NCI-H510A (cell line): Measurements from ENCODE around the gene TBX20.
"Not testable (repeated sequence)": the region's sequence is repeated elsewhere in the genome, so short reads cannot be mapped to it uniquely, and the experiment has no call there.

ENCODE experiments used
- DNase-seq: peaks from one replicate; lab custom pipeline; 2025; lab: John Stamatoyannopoulos, UW

The TBX20 gene

DNA sequence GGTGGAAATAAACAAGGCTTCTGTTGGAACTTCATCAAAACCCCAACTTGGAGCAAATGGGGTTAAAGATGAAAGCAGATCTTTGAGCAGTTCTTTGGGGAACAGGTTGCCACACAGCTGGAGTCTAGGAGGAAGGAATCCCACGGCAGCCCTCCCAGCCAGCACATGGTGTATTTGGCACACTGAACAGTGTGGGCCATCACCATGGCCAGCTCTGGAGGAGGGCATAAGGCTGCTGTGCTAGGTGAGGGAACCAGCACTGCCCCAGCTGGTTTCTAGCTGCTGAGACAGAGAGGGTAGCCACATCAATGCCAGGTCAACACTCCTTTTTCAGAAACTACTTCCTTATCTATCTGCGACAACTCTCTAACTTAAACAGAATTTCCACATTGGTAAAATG lies 33.7 kb downstream of the TBX20 start:
- DNase-seq, result not testable (repeated sequence)

DNA sequence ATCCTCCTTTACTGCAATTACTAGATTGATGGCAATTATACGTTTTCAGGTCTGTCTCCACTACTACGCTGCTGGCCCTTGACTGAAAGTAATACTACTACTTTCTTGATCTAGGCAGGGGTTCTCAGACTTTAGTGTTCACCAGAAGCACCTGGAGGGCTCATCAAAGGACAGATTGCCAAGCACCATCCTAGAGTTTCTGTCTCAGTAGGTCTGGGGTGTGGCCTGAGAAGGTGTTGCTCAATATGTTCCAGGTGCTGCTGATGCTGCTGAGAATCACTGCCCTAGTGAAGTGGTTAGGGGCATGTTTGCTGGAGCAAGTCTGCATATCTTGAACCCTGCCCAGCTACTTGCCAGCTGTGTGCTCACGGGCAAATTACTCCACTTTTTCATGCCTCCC lies 37.9 kb downstream of the TBX20 start:
- DNase-seq, result not testable (repeated sequence)

DNA sequence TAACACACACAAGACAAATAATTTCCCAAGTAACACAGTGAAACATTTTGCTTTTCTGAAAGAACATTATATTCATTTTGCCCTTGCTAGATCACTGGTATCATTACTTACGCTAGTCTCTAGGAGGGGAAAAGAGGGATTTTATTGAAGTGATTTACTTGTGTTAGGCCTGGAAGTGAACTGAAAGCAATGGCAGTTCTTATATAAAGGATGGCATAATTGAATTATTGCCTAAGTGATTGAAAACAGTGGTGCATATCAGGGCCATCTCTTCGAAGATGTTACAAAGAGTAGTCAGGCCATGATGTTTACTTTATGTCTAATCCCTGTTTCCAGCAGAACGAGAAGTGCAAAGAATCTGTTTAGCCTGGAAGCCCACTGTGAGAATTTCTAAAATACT lies 38.8 kb downstream of the TBX20 start:
- not testable (repeated sequence) for DNase-seq

DNA sequence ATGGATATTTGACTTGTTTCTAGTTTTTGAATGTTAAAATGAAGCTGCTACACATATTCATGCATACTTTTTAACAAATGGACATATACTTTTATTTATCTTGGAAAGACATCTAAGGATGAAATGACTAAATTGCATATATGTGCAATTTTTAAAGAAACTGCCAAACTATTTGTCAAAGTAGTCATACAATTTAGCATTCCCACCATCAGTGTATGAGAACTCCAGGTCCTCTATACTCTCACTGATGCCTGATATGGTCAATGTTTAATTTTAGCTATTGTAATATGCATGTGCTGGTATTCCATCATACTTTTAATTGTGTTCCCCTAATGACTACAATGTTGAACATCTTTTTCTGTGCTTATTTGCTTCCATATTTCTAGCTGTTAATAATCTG lies 47.0 kb downstream of the TBX20 start:
- DNase-seq, result not testable (repeated sequence)

DNA sequence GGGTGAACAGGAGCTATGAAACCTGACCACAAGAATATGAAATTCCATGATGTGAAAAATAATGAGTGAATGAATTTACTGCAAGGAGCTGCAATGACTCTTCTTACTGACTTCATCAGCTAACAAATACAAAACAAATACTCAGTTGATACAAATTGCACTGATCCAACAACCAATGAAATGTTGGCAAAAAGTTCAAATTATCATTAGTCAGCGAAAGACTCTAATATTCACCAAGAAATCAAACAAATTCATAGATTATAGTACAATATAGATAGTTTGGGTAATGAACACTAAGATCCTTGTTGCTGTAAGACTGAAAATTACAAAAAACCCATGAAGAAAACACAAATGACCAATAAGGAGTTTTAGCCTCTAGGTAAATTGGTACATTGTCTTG lies 49.0 kb downstream of the TBX20 start:
- DNase-seq, result not testable (repeated sequence)

DNA sequence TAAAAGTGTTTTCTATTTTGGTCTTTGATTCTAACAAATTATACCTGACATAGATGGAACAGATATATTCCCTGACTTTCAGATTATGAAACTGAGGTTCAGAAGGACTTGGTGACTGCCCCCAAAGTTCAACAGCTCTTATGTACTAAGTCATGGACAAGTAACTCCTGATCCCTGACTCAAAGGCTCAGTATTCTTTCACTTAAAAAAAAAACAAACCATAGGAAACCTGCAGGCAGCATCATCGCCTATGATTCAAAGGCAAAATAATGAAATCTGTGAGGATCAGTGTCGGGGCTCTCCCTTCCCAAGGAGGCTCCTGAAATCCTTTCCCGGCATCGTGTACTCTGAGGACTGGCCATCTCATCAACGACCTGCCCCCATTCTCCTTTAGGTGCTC lies 49.9 kb downstream of the TBX20 start:
- DNase-seq, result not testable (repeated sequence)

DNA sequence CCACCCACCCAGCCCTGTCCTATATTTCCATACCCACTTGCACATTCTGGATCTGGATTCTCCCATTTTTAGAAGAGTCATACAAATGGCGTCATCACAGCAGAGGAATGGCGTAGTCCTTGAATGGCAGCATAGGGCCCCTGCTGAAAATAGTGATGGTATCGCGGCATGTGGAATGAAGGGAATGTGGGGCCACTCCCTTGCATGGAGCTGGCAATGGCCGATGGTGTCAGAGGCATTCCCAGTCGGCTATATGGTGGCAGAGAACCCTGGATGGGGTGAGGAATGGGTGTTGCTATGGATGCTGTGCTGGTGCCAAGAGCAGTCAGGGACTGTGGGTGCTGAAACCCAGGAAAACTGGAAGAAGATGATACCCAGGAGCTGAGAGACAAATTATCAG lies 51.5 kb downstream of the TBX20 start:
- not testable (repeated sequence) for DNase-seq

DNA sequence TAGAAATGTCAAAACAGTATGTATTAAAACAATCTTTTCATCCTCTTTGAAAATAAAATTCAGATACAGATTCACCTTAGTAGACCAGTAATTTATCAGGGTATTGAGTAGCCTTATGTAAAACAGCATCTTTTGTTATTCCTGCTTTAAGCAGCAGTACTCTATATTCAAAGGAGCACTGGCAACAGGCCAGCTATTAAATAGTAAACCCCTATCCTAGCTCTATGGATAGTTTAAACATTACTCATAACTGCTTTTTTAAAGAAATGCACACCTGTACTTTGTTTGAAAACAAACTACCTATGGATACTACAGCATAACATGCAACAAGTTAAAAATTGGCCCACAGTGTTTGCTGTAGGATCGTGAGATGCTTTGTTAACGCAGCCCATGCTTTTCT lies 53.7 kb downstream of the TBX20 start:
- not testable (repeated sequence) for DNase-seq

DNA sequence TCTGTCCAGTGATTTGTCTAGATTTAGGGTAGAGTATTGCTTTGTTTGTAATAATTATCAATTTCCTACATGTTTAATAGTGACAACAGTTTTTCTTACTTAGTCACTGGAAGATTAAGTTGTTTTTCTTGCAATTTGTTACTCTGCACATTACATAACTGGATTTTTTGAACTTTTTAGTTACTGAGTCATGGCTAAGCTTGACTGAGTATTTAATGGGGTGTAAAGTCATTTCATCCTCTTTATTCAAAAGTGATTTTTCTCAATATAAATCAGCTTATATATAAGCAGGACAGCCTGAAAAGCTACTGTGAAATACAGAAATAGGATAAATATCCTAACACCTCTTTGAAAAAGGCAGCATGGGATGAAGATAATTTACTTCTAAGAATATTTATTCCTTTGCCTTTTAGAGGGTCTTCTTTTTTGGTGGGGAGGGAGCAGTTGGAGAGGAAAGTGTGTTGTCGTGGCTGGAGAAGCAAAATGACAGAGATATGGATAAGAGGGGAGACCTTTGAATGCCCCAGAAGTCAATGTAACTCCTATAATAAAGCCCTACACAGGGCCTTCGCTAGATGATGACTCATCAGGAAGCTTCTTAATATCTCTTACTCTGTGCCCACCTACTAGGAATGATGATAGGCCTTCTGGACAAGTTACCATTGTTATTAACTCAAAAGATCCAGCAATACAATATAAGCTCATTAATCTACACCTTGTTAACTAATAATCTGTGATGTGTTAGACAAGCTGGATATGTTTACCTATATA lies 55.3 kb downstream of the TBX20 start:
- DNase-seq, result not testable (repeated sequence)

DNA sequence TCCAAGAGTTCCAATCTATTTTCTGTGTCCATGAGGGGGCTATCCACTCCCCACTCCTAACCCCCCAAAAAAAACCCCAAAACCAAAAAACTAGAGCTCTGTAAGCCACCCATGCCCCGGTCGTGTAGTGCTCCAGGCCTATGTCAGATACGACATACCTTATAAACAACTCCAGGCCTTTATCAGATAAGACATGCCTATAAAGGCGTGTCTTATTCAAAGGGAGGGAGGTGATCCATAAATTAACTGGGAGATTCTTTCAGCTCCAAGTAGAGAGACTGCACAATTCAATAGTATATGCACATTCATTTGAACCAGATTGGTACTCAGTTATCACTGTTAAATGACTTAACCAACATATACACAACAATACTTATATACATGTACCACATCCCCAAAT lies 62.3 kb downstream of the TBX20 start:
- not testable (repeated sequence) for DNase-seq

DNA sequence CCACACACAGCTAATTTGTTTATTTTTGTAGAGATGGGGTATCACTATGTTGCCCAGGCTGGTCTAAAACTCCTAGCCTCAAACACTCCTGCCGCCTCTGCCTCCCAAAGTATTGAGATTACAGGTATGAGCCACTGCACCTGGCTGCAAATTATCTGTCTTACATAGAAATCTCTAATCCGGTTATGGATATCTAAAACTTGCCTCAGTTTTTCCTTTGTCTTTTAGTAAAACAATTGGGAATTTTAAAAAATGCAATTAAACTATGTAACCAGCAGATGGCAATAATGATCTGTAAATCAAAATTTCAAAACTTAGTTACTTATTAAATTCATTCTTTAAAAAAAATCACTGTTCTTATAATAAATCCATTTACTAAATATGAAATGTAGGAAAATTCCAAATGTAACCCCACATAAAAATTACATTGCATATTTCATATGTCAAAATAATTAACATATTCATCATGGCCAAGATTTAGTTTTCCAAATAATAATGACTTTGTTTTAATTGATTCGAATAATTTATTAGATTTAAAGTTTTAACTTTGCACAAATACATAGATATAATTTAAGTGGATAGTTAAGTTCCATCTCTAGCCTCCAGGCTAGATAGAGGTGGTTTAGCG lies 63.6 kb downstream of the TBX20 start:
- DNase-seq, result not testable (repeated sequence)

DNA sequence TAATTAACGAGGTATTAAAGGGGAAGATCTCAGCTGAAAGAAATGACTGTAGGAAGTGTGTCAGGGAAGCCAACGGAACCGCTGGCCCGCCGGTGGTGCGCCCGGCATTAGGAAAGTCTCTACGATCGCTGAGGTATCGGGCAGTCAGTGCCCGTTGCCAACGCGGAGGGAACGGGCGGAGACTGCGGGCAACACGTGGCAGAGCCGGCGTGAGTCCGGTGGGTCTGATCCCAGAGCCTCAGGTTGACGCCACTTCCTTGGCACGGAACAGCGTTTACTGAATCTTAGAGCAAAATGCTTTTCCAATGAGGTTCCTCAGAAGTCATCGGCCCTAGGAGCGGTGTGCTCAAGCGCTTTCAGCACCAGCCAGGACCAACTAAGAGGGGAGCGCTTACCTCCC lies 67.1 kb downstream of the TBX20 start:
- peak; percentile 1 for DNase-seq

DNA sequence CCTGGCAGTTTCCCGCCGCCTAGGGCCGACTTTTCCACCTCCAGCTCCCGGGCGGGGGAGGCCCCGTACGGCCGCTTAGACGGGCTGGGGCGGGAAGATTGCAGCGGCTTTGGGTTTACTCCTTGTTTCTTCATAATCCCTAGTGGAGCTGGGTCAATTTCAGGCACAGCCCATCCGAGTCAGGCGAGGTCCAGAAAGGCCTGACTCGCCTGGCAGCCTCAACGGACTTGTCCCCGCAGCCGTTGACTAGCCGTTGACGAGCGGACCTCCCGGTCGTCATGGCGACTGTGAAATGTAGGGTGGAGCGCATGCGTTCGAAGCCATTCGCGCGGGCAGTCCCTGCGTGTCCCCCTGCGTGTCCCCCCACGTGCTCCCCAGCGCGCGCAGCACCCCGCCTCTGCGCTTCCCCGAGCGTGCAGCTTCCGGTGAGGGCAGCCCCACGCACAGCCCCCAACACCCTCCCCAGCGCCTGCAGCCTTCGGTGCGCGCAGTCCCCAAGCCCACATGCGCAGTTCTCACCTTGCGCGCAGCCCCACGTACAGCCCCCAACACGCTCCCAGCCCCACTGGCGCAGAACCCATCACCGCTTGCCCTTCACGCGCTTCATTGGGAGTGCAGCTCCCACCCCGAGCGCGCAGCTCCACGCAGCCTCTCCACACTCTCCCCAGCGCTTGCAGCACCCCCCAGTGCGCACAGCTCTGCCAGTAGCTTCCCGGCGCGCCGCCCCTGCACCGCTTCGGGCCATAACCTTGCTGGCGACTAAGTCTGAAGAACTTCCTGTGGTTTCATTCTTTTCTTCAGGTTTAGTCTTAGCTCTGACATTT lies 67.8 kb downstream of the TBX20 start:
- DNase-seq, result peak; percentile 29

DNA sequence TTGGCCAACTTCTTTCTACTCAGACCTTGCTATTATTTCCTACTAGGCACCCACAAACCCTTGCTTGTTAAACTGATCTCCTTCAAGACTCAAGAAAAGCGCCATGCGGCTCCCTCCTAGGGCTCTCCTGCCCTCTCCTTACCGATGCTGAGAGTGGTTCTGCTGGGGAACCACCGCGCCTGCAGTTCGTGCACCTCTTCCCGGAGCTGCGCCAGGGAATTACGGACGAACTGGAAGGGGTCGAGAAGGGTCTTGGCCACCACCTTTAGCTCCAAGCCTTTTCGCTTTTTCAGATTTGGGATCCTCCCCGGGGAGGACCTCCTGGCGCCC lies 68.4 kb downstream of the TBX20 start:
- not testable (repeated sequence) for DNase-seq

DNA sequence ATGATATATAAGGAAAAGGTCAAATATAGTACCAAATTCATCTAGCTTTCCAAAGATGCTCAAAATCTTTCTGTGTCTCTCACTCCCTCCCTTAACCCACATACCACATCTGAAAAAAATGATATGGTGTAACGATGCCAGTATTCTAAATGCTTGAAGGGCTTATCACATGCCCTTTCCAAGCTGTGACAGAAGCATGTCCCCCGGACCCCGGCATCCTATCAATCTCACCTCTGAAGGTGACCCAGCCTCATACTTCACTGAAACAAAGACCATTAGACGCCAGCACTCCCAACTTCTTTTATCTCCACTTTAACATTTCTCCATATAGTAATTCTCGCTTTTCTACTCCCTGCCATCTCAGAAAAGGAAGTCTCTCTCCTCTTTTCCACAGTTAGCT lies 68.9 kb downstream of the TBX20 start:
- DNase-seq, result not testable (repeated sequence)

DNA sequence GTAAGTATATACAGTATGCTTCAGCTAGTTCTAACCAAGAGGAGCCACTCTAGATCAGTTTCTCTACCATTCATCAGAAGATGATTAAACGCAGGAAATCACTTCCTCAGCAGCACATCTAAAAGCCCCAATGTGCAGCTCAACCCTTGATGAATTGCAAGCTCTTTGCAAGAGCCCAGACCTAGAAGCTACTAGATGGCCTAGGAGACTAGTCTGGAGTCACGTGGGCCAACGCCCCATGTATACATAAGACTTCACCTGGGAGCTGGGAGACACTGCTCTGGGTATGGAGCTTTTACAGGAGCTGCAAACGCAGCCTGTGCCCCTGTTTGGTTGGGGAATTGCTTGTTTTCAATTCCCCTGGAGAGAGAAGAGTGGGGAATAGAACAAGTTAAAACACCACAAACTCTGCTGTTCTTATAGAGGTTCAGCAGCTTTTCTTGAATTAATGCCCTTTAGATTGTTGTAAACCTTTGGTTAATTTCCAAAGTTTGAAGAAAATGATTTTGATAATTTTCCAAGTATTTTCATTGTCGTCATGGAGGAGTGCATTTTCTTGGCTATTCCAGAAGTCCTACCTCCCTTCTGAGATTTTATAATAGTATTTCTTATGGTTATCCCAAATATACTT lies 69.9 kb downstream of the TBX20 start:
- not testable (repeated sequence) for DNase-seq

DNA sequence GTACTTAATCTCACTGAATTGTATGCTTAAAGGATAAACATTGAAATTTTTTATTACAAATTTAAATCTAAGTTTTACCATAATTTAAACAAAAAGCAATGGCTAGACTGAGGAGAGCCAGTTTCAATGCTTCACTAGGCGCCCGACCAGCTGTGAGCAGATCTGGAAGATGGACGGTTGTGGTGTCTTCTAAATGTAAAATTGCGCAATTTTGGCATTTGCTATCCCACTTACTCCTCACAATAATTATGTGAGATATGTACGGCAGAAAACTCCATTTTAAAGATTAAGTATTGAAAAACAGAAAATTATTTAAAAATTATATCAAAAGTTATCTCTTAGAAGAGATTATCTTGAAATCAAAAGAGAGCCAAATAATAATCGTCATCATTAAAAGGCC lies 73.2 kb downstream of the TBX20 start:
- not testable (repeated sequence) for DNase-seq

DNA sequence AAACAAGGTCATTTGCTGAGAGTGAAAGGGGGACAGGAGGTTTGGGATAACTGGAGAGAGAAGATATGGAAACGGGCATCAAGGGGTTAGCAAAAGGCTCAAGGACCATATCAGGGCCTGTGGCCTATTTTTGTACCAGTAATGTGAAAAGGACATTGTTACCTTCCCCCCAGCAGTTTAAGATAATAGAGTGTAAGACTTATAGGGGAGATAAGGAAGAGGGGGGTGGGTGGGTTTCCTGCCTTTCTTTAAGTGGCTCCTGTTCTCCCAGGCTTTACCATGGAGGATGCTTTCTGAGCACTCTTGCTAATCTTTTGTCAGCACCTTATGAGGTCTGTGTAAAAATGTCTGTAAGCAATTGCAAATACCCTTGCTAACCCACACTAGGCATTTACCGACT lies 80.7 kb downstream of the TBX20 start:
- not testable (repeated sequence) for DNase-seq

DNA sequence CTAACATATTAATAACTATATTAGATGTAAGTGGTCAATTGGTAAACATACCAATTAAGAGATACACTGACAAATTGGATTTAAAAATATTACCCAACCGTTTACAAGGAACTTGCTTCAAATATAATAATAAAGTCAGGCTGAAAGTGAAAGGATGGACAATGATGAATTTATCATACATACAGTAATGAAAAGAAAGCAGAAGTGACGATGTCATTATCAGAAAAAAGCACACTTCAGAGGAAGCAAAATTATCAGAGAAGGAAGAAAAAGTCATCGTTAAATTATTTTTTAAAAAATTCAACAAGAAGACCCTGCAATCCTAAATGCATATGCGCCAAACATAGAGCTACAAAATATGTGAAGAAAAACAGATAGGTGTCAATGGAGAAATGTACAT lies 81.8 kb downstream of the TBX20 start:
- not testable (repeated sequence) for DNase-seq

DNA sequence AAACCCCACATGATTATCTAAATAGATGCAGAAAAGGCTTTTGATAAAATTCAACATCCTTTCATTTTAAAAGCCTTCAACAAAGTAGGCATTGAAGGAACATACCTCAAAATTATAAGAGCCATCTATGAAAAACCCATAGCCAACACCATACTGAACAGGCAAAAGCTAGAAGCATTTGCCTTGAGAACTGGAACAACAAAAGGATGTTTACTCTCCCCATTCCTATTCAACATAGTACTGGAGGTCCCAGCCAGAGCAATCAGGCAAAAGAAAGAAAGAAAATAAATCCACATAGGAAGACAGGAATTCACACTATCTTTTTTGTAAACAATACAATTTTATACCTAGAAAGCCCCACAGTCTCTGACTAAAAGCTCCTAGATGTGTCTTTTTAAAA lies 86.2 kb downstream of the TBX20 start:
- not testable (repeated sequence) for DNase-seq

DNA sequence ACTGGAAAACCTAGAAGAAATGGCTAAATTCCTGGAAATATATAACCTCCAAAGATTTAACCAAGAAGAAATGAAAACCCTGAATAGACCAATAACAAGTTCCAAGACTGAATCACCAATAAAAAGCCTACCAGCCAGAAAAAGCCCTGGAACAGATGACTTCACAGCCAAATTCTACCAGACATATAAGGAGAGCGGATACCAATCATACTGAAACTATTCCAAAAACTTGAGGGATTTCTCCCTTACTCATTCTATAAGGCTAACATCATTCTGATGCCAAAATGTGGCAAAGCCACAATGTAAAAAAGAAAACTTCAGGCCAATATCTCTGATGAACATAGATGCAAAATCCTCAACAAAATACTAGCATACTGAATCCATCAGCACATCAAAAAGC lies 86.7 kb downstream of the TBX20 start:
- not testable (repeated sequence) for DNase-seq

DNA sequence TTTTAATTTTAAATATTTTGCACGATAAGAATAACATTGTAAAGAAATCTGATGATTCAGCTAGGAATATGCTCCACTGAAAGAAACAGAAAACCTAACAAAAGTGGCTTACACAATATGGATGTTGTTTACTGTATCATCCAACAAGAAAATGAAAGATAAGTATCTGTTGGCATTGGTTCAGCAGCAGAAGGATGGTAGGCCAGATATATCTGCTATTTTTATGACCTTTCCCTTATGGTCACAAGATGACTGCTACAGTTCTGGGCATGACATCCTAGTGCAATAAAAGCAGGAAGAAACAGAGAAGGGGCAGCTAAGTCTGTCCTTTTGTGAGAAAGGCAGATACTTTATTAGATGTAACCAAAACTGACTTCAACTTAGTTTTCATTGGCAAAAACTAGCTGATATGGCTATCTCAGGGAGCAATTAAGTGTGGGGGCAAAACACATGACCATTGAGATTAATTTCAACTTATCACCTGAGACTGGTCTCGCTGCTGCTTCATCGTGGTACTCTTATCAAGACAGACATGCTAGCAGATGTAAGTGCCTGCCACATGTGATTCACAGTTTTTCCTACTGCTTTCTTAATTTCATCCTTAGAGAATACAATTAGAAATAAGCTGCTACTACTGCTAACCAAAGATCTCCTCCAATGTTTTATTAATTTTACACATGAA lies 92.7 kb downstream of the TBX20 start:
- not testable (repeated sequence) for DNase-seq
